ENCODE results near the gene ARX. TPM values are rescaled to one million over a fixed set of nuclear protein-coding genes. Genes with fewer than 3 reads are reported as not detected.
A peak's percentile ranks its signal among the peaks of the same experiment; 100 is the strongest.

ARX gene
- total and polyA plus RNA-seq, 9 donors = 21.8 to 152 (median 78.0) TPM

DNA sequence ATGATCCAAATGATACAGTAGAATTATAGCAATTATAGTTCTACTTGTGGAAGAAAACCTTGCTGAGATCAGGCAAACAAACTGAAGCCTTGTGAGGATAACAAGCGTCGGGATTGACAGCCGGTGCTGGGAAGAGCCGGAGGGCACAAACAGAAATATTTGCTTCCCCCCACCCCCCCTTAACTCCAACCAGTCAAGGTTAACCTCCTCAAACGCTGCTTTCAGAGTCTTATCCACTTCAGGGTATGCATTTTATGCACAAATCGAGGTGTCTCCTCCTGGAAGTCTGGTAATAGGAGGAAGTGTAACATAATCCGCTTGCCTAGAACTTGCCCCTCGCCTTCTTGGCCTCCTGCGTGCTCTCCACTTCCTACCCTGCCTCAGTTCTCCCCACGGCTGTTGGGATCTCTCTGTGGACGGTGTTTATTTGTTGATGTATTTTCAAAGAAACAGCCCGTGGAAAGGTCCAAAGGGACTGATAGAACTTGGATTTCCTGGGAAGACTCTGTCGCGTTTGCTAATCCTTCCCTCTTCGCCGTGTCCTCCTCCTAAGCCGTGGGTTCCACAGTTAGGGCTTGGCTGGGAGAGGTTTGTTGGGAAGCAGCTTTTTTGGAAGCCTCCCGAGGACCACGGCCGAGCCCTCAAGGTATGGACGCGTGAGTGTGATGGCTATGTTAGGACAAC, 4.1 kb upstream of the ARX start:
- H3K36me3 ChIP-seq = no peaks in the 10 kb centered on the region
- 24 to 34% (median 25%) methylated on average over 22 of the region's 22 CpGs for WGBS, 3 donors
- H3K4me1 ChIP-seq (ENCODE audit: insufficient read depth) = no peaks in the 10 kb centered on the region
- H3K27me3 ChIP-seq = no peaks in the 10 kb centered on the region
- peak overlapping the region; percentile 22 for H3K4me3 ChIP-seq
- TF ChIP-seq EP300 (IDR thresholded peaks at IDR 0.05) (no peak), POLR2A (IDR thresholded peaks at IDR 0.05) (no peak), CTCF (IDR thresholded peaks at IDR 0.05) (no peak)
- no peak overlapping the region for H3K27ac ChIP-seq
- H3K9me3 ChIP-seq = no peaks in the 10 kb centered on the region
- no peak for DNase-seq
- intact Hi-C loops (cut with DNase I) = loop anchor here in 3 of 4 donors (5.0 to 10.0 kb wide), 3 partner anchors 122 to 175 kb away; no protein-coding TSS in a partner anchor

GRCh38 chrX:25018682-25019081, 2.9 kb upstream of the ARX start:
- no peaks in the 10 kb centered on the region for H3K4me1 ChIP-seq (ENCODE audit: insufficient read depth)
- DNase-seq = no peak
- no peaks in the 10 kb centered on the region for H3K36me3 ChIP-seq
- H3K9me3 ChIP-seq = no peaks in the 10 kb centered on the region
- no peak overlapping the region for H3K4me3 ChIP-seq
- TF ChIP-seq POLR2A (IDR thresholded peaks at IDR 0.05) (no peak), CTCF (IDR thresholded peaks at IDR 0.05) (no peak), EP300 (IDR thresholded peaks at IDR 0.05) (no peak)
- H3K27ac ChIP-seq = peak overlapping the region in 1 of 2 donors; percentile 85
- 36 to 53% (median 51%) methylated on average over 3 of the region's 3 CpGs for WGBS, 3 donors
- intact Hi-C loops (cut with DNase I) = loop anchor here in 2 of 4 donors (10.0 kb wide), 2 partner anchors 144 to 174 kb away; no protein-coding TSS in a partner anchor
- H3K27me3 ChIP-seq = no peaks in the 10 kb centered on the region

GRCh38 chrX:25017667-25018247, 2.0 kb upstream of the ARX start:
- Histone ChIP-seq H3K9me3 (no peaks in the 10 kb centered on the region), H3K36me3 (no peaks in the 10 kb centered on the region), H3K27ac (peak overlapping the region; percentile 56 to 85), H3K27me3 (no peaks in the 10 kb centered on the region), H3K4me3 (peak overlapping the region; percentile 14), H3K4me1 (ENCODE audit: insufficient read depth) (no peaks in the 10 kb centered on the region)
- peak; percentile 70 to 79 (median 72) for DNase-seq
- 18 to 21% (median 20%) methylated on average over 32 of the region's 32 CpGs for WGBS, 3 donors
- intact Hi-C loops (cut with DNase I) = loop anchor here in 2 of 4 donors (10.0 kb wide), 2 partner anchors 143 to 173 kb away; no protein-coding TSS in a partner anchor
- TF ChIP-seq EP300 (IDR thresholded peaks at IDR 0.05) (no peak), CTCF (IDR thresholded peaks at IDR 0.05) (no peak), POLR2A (IDR thresholded peaks at IDR 0.05) (peak; percentile 19)

DNA sequence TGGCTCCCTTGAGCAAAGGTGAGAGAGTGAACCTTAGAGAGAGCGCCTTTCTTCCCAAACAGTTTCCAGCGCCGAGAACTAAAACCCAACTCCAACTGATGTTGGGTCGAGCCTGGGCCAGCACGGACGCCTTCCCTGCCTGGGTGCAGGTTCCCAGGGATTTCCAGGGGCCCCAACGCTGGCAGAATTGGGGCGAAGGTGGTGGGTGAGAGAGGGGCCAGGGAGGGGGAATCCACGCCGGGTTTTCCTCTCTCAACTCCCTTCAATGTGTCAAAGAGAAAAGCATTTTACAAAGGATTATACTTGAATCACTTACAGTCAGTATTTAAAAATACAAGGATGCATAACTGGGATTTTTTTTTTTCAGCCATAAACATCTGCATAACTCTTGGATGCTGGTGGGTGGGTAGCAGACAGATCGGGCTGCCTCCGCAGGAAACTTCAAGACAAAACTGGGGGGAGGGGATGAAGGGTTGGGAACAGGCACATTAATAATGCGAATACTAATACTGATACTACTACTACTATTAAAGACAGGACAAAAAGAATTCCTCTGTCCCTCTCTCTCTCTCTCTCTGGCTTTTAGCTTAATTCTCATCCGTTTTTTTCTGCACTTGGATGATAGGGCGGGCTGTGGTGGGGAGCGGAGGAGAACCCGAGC, 1.3 kb upstream of the ARX start:
- WGBS, 3 donors = 20 to 28% (median 27%) methylated on average over 17 of the region's 17 CpGs
- H3K4me1 ChIP-seq (ENCODE audit: insufficient read depth) = no peaks in the 10 kb centered on the region
- TF ChIP-seq POLR2A (IDR thresholded peaks at IDR 0.05) (no peak), EP300 (IDR thresholded peaks at IDR 0.05) (no peak), CTCF (IDR thresholded peaks at IDR 0.05) (no peak)
- no peaks in the 10 kb centered on the region for H3K9me3 ChIP-seq
- peak overlapping the region; percentile 14 for H3K4me3 ChIP-seq
- no peaks in the 10 kb centered on the region for H3K36me3 ChIP-seq
- intact Hi-C loops (cut with DNase I) = loop anchor here in 2 of 4 donors (10.0 kb wide), 2 partner anchors 142 to 172 kb away; no protein-coding TSS in a partner anchor
- H3K27me3 ChIP-seq = no peaks in the 10 kb centered on the region
- DNase-seq = peak in 2 of 5 donors; percentile 39 to 49
- peak overlapping the region; percentile 68 to 85 for H3K27ac ChIP-seq

Data from ovary (tissue), 9 donors.